Inflammatory macrophage treated with lipopolysaccharide for 1 hour (primary cell): ENCODE data around the gene HSPG2.

ENCODE experiments used
- DNase-seq, 2 donors: peaks; one replicate each; pipeline ENCODE4 v3.0.0-alpha.2; 2020 to 2022

HSPG2 gene

DNA sequence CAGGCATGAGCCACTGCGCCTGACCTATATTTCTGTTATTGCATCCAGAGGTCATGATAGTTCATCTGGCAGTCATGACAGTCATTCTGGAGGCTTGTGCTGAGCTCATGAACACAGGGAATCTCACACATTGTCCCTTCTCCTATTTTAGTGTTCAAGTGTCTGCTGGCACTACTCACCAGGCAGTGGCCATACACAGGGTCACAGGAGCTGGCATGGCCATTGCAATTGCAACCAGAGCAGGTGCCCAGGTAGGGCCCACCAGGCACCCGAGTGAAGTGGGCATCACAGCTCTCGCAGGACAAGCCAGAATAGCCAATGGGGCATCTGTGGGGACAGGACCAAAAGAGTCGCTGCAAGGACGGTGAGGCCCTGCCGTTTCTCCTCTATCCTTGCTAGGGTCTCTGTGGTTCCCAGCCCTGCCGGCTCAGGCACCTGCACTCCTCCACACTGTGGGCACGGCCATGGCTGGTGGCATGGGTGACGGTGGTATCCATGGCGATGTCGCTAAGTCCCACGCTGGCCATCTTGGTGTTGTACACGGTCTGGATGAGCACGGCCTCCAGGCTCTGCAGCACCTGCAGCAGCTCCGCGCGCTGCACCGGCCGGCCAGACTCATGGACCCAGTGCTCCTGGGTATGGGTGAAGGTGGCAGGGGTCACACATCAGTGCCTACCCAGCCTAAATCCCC lies 57.0 kb downstream of the HSPG2 start:
- no peak for DNase-seq

DNA sequence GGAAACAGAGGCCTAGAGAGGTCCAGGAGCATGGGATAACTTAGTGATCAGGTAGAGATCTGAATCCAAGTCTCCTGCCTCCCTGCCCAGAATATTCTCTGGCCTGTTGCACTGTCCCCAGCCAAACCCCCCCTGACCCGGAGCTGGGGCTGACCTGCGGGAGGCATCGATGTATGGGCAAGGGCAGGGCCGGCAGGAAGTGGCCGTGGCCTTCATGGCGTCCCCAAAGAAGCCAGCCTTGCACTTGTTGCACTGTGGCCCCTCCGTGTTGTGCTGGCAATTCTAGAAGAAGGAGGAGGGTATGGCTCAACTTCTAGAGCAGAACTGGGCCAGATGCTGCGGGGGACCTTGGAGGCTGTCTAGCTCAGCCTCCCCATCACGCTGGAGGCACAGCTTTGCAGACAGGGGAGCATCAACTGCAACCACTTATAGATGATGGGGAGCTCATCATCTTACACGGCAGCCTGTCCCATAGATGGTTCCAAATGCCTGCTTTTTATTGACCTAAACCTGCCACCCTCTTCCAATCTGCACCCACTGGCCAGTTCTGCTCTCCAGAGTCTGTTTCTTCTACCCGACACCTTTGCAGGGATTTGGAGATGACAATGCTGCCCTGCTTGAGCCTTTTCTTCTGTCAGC lies 58.2 kb downstream of the HSPG2 start:
- no peak for DNase-seq

DNA sequence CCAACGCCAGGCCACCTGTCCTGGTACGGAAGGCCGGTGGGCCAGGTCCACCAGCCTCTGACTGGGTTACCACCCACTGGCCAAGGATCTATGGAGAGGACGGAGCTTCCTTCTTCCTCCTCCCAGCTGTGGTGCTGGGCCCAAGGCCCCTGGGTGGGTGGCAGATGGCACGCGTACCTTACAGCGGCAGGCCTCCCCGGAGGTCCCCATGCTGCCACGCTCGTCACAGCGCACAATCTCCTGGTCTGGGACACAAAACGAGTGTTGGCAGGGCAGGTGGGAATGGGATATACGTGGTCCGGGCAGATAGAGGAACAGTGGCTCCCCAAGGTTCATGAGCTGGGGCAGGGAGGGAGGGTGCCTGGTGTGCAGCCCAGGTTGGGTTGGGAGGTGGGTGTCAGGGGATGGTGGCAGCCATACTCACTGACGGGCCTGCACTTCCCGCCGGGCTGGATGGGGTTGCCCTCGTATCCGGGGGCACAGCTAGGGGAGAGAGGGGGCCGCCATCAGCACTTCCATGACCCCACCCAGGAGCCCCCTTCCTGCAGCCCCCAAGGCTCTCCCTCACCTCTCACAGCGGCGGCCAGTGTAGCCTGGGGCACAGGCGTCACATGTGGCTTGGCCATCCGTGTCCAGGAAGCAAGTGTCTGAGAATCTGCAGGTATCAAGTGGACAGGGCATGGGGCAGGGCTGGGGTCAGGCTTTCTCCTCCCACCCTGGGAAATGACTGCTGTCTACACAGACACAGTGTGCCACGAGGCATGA lies 58.9 kb downstream of the HSPG2 start:
- no peak for DNase-seq

DNA sequence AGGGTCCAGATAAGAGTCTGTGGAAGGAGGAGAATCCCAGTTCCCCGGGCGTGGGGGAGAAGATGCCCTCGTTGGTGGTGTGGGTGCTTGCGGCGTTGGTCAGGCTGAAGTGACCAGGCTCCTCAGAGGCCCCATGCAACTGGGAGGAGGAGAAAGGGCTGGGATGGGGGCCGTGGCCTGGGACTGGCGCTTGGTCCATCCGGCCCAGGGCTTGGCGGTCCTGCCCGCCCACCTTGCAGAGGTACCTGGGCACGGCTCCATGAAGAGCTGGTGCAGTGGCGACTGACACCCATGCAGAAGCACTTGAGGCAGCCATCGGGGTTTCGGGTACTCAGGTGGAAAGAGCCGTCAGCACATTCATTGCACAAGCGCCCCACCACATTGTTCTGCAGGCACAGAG lies 60.8 kb downstream of the HSPG2 start:
- DNase-seq, result no peak

DNA sequence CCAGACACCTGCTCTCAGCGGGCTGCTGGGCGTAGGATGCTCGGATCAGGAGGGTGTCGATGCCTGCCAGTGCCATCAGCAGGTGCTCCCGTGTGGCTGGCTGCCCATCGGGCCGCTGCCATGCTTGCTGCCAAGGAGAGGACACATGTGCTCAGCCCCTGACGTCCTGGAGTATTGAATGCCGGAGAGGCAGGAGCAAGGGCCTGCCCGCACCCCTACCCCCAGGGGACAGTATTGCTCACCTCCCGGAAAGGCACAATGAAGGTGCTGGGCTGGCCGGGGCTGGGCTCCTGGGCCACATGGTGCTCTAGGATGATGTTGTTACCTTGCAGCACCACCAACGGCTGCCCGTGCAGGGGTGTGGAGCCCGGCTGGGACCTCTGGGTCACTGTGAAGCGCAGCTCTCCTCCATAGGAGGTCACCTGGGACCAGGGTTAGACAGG lies 61.5 kb downstream of the HSPG2 start:
- no peak for DNase-seq

DNA sequence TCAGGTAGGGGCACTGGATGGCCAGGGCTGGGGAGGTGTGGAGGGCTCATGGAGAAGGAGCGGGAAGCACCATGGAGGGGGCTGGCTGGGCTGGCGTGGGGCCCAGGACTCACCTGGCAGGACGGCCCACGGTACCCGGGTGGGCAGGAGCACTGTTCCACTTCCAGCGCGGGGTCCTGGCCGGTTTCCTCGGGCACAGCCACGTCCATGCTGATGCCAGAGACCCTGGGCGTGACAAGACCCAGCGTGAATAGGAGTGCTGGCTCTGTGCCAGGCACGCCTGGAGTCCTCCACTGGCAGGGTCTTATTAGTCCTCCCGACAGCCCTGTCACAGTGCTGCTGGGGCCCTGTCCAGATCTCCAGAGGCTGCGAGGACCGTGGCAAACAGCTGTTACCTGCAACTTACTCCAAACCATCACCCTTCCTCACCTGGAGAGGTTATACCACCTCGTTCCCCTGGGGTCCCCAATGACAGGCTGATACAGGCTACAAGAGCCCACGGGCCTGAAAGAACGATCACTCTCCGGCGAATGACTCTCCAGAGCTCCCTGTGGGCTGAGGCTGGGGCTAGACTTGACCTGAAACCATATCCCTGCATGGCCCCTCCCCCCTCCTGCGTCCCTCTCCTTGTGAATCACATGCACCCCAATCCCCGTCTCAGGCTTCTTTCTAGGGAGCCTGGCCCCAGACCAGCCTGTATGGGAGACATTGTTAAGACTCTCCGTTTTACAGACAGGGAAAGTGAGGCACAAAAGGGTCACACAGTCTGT lies 62.1 kb downstream of the HSPG2 start:
- DNase-seq, result no peak

DNA sequence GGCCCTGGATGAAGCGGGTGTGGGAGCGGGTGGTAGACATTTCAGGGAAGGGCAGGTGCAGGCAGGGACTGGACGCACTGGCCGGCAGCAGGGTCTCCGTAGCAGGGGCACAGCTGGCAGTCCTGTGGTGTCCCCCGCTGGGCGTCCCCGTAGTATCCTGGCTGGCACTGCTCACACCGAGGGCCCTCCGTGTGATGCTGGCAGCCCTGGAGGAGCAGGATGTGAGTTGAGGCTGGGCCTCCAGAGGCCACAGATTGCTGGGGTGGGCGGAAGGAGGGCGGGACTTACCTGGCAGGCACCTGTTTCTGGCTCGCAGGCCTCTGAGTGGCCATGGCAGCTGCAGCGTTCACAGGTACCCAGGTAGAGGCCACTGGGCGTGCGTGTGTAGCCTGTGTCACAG lies 62.8 kb downstream of the HSPG2 start:
- no peak for DNase-seq

DNA sequence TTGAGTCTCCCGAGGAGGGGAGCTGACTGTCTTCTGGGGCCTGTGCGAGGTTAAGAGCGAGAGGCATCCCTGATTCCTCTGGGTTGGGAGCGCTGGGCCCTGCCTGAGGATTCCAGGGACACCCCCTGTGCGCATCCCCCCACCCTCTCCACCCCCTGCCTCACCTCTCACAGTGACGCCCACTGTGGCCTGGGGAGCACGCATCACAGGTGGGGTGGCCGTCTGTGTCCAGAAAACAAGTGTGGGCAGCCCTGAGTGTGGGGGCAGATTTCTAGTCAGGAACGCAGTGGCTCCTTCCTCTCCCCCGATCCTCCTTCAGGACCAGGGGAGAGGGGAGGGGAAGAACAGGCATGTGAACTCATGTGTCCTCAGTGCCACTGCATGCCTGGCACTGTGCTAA lies 63.3 kb downstream of the HSPG2 start:
- DNase-seq, result no peak

DNA sequence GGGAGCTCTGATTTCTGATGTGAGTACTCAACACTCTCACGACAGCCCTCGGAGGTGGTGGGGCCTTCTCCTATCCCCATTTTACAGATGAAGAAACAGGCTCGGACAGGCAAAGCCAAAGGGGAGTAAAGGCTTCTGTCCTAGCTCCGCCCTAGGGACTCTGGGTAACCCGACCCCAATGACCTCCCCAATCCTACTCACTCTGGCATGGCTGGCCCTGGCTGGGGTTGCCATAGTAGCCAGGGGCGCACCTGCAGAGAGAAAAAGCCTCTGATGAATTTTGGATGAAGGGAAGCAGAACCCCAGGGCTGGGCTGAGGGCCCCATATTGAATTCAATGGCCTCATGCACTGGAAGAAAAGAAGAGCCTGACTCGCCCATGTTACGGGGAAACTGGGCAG lies 63.9 kb downstream of the HSPG2 start:
- no peak for DNase-seq

DNA sequence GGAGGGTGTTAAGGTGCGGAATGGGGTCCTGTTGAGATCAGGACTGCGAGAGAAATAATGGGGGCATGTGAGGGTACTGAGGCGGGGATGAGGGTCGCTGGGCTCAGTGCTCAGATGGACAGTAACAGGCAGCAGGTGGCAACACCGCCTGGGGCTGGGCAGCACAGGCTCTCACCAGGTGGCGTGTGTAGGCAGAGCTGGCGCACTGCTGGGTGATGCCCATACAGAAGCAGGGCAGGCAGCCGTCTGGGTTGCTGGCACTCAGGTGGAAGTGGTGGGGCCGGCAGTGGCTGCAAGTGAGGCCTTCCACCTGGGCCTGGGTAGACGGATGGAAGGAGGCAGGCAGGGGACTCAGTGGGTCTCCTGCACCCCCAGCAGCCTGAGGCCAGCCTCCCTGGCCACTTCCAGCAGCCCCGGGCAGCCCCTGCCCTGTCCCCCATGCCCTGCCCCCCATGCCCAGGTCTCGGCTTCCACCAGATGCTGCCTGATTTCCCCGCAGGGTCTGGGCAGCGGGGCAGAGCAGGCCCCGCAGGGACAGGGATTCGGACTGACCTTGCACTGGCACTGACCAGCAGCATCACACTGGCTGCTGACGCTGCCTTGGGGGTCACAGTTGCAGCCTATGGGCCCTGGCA lies 64.5 kb downstream of the HSPG2 start:
- DNase-seq, result no peak

DNA sequence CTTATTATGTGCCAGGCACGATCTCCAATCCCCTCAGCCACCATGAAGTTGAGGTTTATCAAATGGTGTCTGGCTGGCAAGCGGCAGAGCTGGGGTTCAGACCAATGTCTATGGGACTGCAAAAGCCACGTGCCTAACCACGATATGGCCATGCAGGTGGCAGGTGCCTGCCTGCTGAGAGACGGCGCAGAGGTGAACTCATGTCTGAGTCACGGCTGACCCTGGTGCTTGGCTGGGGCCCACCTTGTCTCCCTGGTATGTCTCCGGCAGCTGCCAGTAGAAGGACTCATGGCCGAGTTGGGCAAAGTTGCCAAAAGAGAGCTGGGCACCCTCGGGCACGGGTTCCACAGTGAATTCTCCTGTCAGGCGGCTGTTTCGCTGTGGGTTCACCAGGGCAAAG lies 65.2 kb downstream of the HSPG2 start:
- DNase-seq, result no peak

DNA sequence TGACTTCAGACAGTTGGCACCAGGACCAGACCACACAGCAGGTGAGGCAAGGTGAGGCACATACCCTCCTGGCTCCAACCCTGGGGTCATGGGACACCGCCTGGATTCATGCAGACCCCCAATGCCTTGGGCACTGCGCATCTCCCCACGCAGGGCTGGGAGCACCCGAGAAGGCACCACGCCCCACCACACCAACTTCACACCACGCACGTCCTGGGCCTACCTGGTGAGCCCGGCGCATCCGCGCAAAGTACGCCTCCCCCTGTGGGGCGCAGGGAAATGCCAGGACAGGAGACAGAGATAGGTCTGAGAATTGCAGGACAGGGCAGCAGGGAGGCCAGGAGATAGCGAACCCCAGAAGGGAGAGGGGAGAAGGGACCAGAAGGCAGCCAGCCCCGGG lies 66.5 kb downstream of the HSPG2 start:
- DNase-seq, result no peak

DNA sequence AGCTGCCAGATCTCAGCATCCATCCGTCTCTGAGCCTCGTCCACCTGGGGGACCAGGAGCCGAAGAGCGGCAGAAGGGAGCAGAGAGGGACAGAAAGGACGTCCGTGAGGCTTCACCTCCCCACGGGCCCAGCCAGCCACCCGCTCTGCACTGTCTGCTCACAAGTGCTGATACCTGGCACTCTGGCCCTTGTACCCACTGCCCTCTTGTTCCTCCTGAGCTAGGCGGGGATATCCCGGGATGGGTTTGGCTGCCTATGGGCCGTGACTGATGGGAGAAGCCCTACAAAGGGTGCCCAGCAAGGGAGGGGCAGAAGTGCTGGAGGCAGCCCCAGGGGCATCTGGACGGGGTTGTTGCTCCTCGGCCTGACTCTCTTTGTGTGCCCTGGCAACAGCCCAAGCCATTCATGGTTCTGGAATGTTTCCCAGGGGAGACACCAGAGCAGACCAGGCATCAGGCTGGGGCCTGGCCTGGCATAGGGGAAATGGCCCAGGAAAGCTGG lies 67.4 kb downstream of the HSPG2 start:
- no peak for DNase-seq

DNA sequence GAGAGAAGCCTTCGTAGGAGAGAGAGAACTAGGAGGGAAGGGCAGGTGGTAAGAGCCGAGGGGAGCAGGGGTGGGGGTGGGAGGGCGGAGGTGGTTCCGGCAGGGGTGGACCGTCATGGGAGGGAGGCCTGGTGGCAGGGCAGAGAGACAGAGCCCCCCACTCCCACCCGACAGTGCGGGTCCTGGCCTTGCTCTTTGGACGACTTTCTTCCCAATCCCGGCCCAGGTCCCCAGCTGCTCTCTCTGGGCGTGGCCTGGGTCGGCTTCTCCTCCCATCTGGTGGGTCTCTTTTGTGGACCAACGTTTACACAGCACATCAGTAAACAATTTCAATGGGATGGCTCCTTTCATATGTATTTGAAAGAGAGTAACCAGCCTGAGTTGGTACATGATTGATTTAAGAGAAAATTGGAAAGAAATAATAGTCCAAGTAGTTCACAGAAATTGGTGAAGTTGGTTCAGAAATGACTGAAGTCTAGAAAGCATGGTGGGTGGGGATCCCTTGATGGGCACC lies 68.1 kb downstream of the HSPG2 start:
- DNase-seq, result no peak

DNA sequence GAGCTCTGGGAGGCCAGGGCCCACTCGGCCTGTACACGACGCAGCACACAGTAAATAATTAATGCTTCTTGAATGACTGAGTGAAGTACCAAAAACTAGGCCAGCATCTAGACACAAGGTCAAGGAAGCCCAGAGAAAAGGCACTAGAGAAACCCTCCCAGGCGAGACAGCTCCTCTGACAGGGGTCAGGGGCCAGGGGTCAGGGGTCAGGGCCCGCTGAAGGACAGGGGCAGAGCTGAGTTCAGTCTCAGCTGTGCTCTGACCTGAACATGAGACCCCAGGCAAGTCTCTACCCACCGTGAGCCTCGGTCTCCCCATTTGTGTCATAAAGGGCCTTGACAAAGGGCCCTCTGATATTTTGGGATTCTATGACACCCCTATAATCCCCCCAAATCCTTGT lies 68.6 kb downstream of the HSPG2 start:
- DNase-seq, result no peak

DNA sequence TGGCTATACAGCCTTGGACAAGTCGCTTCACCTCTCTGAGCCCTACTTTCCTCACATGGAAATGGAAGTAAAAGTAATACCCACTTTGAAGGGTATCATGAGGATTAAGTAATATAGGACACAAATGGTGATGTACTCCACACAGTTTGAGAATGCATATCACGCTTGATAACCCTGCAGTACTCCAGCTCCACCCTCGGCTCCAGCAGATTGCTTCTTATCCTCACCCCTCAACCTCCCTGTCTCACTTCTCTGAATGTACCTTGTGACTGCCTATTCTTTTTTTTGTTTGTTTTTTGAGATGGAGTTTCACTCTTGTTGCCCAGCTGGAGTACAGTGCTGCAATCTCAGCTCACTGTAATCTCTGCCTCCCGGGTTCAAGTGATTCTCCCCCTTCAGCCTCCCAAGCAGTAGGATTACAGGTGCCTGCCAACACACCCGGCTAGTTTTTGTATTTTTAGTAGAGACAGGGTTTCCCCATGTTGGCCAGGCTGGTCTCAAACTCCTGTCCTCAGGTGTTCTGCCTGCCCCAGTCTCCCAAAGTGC lies 69.6 kb downstream of the HSPG2 start:
- no peak for DNase-seq

DNA sequence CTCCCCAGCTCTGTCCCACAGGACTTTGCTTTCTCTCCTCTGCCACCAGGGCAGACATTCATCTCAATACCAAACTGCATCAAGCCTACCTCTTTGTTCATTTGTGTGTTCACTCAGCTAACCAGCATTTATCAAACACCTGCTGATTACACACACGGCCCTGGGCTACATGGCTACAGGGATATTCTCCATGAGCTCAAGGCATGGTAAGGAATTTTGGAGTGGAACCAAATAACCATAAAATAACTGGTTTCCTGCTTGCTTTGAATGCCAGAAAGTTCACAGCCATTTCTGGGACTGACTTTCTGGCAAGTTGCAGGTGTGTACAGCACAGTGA lies 70.4 kb downstream of the HSPG2 start:
- no peak for DNase-seq

DNA sequence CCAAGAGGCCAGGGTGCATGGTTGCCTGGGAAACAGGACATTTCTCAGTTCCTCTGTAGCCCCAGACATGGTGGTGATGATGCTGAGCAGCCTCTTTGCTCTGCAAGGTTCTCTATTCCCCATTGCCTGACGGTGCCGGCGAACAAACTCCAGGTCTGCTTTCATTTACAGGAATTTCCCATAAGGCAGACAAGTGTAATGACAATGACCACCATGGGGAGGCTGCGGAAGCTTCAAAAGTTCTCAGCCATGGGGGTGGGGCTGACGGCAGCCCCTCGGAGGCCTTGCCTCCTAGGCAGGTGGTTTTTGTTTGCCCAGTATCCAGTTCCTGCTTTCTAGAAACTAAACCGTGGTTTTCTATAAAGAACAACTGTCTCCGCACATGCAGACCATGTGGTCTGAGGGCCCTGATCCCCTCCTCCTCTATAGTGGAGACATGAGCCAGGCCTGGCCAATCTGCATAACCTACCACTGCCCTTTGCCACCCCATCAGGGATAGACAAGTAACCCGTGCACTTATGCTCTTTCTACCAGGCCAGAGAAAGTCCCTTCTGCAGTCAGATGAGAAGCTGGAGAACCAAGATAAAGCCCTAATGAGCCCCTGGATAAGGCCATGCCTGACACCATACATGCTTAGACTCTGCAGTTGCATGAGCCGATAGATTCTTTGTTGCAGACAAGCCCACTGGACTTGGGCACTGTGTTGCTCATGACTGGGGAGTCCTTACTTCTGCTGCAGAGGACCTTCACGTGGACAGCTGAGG lies 71.0 kb downstream of the HSPG2 start:
- DNase-seq, result peak in 1 of 2 donors; percentile 7

DNA sequence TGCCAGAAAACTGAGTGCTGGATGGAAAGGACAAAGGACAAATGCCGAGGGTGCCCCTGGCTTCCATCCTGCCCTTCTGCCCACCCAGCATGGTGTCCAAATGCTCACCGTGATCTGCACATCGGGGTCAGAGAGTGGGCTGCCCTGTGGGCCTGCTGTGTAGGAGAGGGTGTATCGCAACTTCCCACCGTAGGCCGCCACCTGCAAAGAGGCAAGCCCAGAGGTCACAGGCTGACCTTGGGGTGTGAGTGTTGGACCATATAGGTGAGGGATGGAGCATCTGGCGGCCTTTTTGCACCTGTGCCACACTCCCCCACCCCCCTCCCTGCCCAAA lies 71.5 kb downstream of the HSPG2 start:
- DNase-seq, result no peak

DNA sequence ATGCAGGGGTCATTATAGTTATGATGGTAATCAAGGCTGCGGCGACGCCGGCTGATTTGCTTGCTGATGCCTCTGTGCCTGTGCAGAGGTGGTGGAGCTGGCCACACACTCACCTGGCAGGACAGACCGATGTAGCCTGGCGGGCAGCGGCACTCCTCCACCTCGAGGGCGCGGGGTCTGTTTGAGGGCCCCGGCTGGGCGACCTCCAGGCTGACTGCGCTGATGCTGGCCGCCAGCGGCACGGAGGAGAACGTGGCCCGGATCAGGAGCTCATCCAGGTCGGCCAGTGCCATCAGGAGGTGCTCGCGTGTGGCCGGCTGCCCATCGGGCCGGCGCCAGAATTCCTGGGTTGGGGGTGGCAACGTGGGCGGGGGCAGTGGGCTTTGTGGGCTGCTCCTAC lies 72.4 kb downstream of the HSPG2 start:
- no peak for DNase-seq

DNA sequence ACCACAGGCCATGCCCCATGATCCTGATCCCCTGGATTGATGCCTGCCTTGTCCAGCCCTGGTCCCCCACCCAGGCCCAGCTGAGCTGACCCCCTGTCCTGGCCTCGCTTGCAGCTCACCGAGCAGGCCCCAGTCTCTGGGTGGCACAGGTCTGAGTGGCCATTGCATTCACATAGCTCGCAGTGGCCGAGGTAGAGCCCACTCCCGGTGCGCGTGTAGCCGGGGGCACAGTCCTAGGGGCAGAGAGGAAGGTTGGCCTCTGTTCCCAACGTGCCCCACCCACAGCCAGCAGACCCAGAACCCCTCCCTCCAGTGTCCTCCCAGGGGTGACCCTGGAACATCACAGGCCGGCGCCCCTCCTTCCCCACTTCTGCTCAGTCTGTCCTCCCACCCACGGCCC lies 73.1 kb downstream of the HSPG2 start:
- no peak for DNase-seq
